Lung (tissue), 12 donors: ENCODE measurements around the gene RNF13. TPM values are rescaled to one million over a fixed set of nuclear protein-coding genes. Genes with fewer than 3 reads are reported as not detected.

ENCODE experiments used
- ATAC-seq: fragments of 200-7000 bp; cut with Tn5 transposase; one replicate; pipeline ENCODE4 v1.9.1; 2020; ENCODE audit warnings: moderate number of reproducible peaks; ENCODE audit not compliant: insufficient read depth, low FRiP score
- DNase-seq, 3 donors: peaks; one replicate each; pipeline ENCODE4 v3.0.0-alpha.2; 2013 to 2017
- H3K27ac ChIP-seq, 2 donors: one replicate each; pipeline ENCODE4 v1.5.1; 2013; ENCODE audit warnings: mild to moderate bottlenecking in 2 of 2, moderate library complexity in 2 of 2, control low read depth in 1 of 2, inconsistent platforms in 1 of 2, low read depth in 1 of 2, low read length in 1 of 2
- H3K27me3 ChIP-seq, 3 donors: one replicate each; pipeline ENCODE4 v1.5.1; 2013; ENCODE audit warnings: low read length in 2 of 3; ENCODE audit not compliant: control insufficient read depth in 3 of 3, insufficient read depth in 3 of 3
- H3K36me3 ChIP-seq, 4 donors: one replicate each; pipeline ENCODE4 v1.5.1; 2013; ENCODE audit warnings: low read length in 4 of 4, mild to moderate bottlenecking in 1 of 4, moderate library complexity in 1 of 4; ENCODE audit not compliant: control insufficient read depth in 4 of 4, insufficient read depth in 4 of 4
- H3K4me1 ChIP-seq, 5 donors: one replicate each; pipeline ENCODE4 v1.5.1; 2013; ENCODE audit warnings: low read length in 5 of 5, mild to moderate bottlenecking in 2 of 5, moderate library complexity in 1 of 5; ENCODE audit not compliant: control insufficient read depth in 5 of 5, insufficient read depth in 5 of 5
- H3K4me3 ChIP-seq: one replicate; pipeline ENCODE4 v1.5.1; 2013; ENCODE audit warnings: mild to moderate bottlenecking, control low read depth, moderate library complexity
- H3K9ac ChIP-seq, 2 donors: one replicate each; pipeline ENCODE4 v1.5.1; 2013; ENCODE audit warnings: low read length in 2 of 2, control low read depth in 1 of 2; ENCODE audit not compliant: insufficient read depth in 1 of 2
- H3K9me3 ChIP-seq, 4 donors: one replicate each; pipeline ENCODE4 v1.5.1; 2013; ENCODE audit warnings: low read length in 3 of 4, mild to moderate bottlenecking in 1 of 4, moderate library complexity in 1 of 4; ENCODE audit not compliant: control insufficient read depth in 4 of 4, insufficient read depth in 3 of 4
- WGBS, 2 donors: extraction: QIAGEN DNeasy Blood & Tissue Kit; methylation state at CpG; one replicate each; pipeline ENCODE4 v1.1.7; 2013; 5-methylcytosine and 5-hydroxymethylcytosine counted together
- polyA plus RNA-seq, 2 donors: library from polyadenylated mRNA; stranded (reverse); fragments of 200-250 nt; gene quantifications; one replicate each; pipeline ENCODE4 v1.2.1, GENCODE V29; 2013
- total RNA-seq, 2 donors: library from RNA; depleted of rRNA in 1 of 2; stranded (reverse); fragments of >200 nt in 1 of 2; gene quantifications; one replicate each; pipeline ENCODE4 v1.2.1, GENCODE V29; 2014 to 2021
- TF ChIP-seq, protein P1 (sequence below): IDR thresholded peaks from 2 replicates; pipeline ENCODE4 v1.5.1; 2012; ENCODE audit warnings: mild to moderate bottlenecking; ENCODE audit errors: control extremely low read depth, extremely low read depth
- donor health status: control.
- donor health status: control.
- donor health status: Bipolar disorder and iron deficiency.
- donor health status: healthy.
- donor health status: DM: yes; HTN: yes; CAD: no.

Gene RNF13
- total and polyA plus RNA-seq, 4 donors, result 56.2 to 170 (median 96.7) TPM

DNA sequence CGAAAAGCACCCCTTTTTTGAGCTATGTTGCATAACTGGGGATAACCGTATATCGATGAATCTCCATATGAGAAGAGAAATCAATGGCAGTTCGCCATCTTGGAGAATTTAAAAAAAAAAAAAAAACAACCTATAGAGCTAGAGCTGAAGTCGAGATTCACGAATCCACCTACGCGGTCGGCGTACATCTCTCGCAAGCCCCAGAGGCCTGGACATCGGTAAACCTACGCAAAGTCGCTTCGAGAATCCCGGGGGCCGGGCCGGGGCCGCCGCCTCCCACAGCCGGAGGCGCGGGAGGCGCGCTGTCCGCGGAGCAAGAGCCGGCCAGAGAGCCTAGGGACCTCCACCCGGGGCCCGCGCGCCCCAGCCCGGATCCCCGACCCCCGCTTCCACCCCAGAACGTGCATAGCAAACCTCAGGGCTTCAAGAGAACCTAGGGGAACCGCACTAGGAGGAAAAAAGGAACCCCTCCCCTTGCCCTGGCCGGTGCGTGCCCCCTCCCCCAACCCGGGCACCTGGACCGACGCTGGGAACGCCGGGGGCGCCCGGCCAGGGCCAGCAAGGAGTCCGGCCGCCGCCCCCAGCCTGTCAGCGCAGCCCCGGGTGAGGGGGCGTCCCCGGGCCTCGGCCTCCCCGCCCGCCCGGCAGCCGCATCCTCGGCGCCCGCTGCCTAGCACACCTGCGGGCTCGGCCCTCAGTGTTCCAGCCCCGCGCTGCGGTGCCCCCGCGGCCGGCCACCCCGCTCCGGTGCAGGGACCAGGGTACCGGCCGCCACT lies 157.1 kb downstream of the RNF13 start:
- H3K4me1 ChIP-seq, result peaks cover 0 to 35% (median 6%) of the 10 kb centered on the region in 5 donors
- ATAC-seq (peak; percentile 68), DNase-seq (peak; percentile 94 to 99 (median 97))
- WGBS, 2 donors, result 1% methylated on average over 57 to 73 of the region's 73 CpGs
- no peaks in the 10 kb centered on the region for H3K27me3 ChIP-seq
- TF ChIP-seq, protein P1, sequence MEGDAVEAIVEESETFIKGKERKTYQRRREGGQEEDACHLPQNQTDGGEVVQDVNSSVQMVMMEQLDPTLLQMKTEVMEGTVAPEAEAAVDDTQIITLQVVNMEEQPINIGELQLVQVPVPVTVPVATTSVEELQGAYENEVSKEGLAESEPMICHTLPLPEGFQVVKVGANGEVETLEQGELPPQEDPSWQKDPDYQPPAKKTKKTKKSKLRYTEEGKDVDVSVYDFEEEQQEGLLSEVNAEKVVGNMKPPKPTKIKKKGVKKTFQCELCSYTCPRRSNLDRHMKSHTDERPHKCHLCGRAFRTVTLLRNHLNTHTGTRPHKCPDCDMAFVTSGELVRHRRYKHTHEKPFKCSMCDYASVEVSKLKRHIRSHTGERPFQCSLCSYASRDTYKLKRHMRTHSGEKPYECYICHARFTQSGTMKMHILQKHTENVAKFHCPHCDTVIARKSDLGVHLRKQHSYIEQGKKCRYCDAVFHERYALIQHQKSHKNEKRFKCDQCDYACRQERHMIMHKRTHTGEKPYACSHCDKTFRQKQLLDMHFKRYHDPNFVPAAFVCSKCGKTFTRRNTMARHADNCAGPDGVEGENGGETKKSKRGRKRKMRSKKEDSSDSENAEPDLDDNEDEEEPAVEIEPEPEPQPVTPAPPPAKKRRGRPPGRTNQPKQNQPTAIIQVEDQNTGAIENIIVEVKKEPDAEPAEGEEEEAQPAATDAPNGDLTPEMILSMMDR, result no peak
- peak overlapping the region; percentile 80 for H3K4me3 ChIP-seq
- H3K27ac ChIP-seq, result peak overlapping the region; percentile 80 to 98
- no peaks in the 10 kb centered on the region for H3K9me3 ChIP-seq
- H3K36me3 ChIP-seq, result peaks cover 0 to 13% (median 8%) of the 10 kb centered on the region in 4 donors
- peak overlapping the region; percentile 82 to 95 for H3K9ac ChIP-seq

DNA sequence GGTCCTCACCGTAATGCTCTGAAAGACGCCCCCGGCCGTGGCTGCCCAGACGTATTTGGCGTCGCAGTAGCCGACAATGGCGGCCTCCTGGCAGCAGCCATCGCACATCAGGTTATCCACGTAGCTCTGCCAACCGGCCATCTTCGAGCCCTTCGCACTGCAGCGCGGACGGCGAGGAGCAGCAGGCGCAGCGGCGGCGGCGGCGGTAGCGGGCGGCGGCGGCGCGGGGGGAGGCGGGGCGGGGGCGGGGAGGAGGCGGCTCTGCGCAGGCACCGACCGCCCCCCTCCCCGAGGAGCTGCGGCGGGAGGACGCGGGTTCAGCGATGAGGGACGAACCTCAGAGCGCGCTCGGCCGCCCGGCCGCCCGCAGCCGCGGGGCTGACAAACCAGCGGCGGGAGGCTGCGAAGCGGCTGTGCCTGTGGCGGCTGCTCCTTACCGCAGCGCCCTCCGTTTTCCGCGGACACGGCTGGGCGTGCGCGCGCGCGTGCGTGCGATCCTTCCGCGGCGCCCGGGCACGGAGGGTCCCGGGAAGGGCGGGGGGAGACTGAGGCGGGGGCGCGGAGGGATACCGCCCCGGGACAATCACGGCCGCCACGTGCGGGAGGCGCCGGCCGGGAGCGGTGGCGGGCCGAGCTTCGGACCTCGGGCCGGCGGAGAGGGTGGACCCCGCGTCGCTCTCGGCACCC lies 157.8 kb downstream of the RNF13 start, which contains the start of gene PFN2:
TSS of gene PFN2 (minus strand) at position 180 of the 687 bp plus-strand sequence. CDS start at position 141, 39 bp downstream.
- ATAC-seq (peak; percentile 74), DNase-seq (peak; percentile 90 to 95 (median 92))
- TF ChIP-seq, protein P1, result no peak
- WGBS, 2 donors, result 0% methylated on average over 60 to 102 of the region's 102 CpGs
- Histone ChIP-seq H3K36me3 (peaks cover 0 to 9% (median 7%) of the 10 kb centered on the region in 4 donors), H3K27me3 (no peaks in the 10 kb centered on the region), H3K27ac (peak within 1 kb of the TSS; percentile 80 to 98), H3K4me3 (peak within 1 kb of the TSS; percentile 80), H3K4me1 (peaks cover 0 to 35% (median 6%) of the 10 kb centered on the region in 5 donors), H3K9ac (peak within 1 kb of the TSS; percentile 82 to 95), H3K9me3 (no peaks in the 10 kb centered on the region)

GRCh38 chr3:149971403-149972075 lies 158.5 kb downstream of the RNF13 start:
- Histone ChIP-seq H3K36me3 (peaks cover 0 to 5% (median under 1%) of the 10 kb centered on the region in 4 donors), H3K4me3 (peak overlapping the region; percentile 75), H3K27me3 (no peaks in the 10 kb centered on the region), H3K9ac (peak overlapping the region; percentile 79 to 82), H3K4me1 (peaks cover 0 to 32% (median 6%) of the 10 kb centered on the region in 5 donors), H3K9me3 (no peaks in the 10 kb centered on the region), H3K27ac (peak overlapping the region; percentile 15 to 98)
- 2 to 3% methylated on average over 35 to 42 of the region's 42 CpGs for WGBS, 2 donors
- ATAC-seq (peak; percentile 42), DNase-seq (peak; percentile 86 to 90 (median 87))
- TF ChIP-seq, protein P1, result no peak
